ENCODE data around the gene SYTL2.

DNA sequence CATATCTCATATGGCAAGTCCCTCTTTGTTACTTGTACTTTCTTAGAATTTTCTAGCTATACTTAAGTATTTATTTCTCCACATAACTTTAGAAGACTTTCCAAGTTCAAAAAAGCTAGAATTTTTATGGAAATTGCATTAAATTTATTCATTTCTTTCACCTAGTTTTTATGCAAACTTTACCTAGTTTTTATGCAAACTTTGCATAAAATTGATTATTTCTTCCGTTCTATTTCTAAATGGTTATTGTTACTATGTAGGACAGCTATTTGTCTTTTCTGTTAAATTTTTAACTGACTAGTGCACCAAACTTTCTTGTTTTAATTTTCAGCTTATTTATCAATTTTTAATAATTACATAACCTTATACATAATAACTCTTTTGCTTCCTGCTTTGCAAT is 142.8 kb downstream of the SYTL2 start:
- TF ChIP-seq, protein P1, sequence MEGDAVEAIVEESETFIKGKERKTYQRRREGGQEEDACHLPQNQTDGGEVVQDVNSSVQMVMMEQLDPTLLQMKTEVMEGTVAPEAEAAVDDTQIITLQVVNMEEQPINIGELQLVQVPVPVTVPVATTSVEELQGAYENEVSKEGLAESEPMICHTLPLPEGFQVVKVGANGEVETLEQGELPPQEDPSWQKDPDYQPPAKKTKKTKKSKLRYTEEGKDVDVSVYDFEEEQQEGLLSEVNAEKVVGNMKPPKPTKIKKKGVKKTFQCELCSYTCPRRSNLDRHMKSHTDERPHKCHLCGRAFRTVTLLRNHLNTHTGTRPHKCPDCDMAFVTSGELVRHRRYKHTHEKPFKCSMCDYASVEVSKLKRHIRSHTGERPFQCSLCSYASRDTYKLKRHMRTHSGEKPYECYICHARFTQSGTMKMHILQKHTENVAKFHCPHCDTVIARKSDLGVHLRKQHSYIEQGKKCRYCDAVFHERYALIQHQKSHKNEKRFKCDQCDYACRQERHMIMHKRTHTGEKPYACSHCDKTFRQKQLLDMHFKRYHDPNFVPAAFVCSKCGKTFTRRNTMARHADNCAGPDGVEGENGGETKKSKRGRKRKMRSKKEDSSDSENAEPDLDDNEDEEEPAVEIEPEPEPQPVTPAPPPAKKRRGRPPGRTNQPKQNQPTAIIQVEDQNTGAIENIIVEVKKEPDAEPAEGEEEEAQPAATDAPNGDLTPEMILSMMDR (conservative IDR thresholded peaks at IDR 0.05; ENCODE audit: low read depth, low read length): no peak
- no peak for TF ChIP-seq EZH2 (IDR thresholded peaks at IDR 0.05; ENCODE audit: borderline replicate concordance, low read depth, low read length, poor library complexity, severe bottlenecking)
